Panc1 (cell line): Measurements from ENCODE around the gene THRSP.

Experiments used
- CTCF ChIP-seq: fragments of 450-650 bp; IDR thresholded peaks from 2 replicates; pipeline ENCODE4 v1.5.1; 2017; ENCODE audit warnings: mild to moderate bottlenecking
- POLR2AphosphoS5 ChIP-seq: IDR thresholded peaks from 2 replicates; pipeline ENCODE4 v1.6.1; 2012; ENCODE audit warnings: mild to moderate bottlenecking, low read depth, low read length, moderate library complexity
- REST ChIP-seq, 2 experiments: IDR thresholded peaks; 2 replicates each; pipeline ENCODE4 v1.6.1; 2011 to 2012; ENCODE audit warnings: low read depth in 2 of 2, control low read depth in 1 of 2, low read length in 1 of 2, mild to moderate bottlenecking in 1 of 2, moderate library complexity in 1 of 2; ENCODE audit not compliant: insufficient read depth in 1 of 2
- TCF7L2 ChIP-seq: IDR thresholded peaks from 2 replicates; pipeline ENCODE4 v1.6.1; 2011; ENCODE audit warnings: mild to moderate bottlenecking, low read depth, low read length, inconsistent platforms

- no peak for TF ChIP-seq REST (IDR thresholded peaks at IDR 0.05; ENCODE audit: insufficient read depth in 1 of 2, low read depth in 2 of 2, low read length in 1 of 2)
- TF ChIP-seq CTCF: no peak
- no peak for TF ChIP-seq POLR2AphosphoS5
- no peak for TF ChIP-seq TCF7L2
Observed at GRCh38 chr11:78034623-78035022, 29.0 kb upstream of the THRSP start.
